ENCODE measurements around the gene AHRR.
"Not testable (repeated sequence)": the region's sequence is repeated elsewhere in the genome, so short reads cannot be mapped to it uniquely, and the experiment has no call there.

Gene AHRR

DNA sequence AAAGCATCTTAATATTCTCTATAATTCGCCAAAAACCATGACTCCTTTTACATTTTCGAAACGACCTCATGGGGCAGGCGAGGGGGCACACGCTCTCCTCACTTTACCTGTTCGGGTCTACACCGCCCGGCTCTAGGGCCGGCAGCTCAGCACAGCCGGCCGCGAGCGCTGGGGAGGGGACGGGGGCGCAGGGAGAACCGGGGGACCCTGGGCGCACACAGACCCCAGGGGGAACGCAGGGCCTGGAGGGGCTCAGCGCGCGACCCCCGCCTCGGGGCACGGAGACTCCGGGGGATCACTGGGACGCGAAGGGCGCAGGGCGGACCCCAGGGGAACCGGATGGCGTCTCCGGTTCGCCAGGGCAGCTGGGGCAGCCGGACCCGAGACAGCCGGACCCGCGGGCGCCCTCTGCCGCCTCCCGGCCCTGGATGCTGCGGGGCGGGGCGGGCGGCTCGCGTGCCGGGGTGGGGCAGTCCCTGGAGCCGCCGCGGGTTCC is at the start of gene AHRR:
Gene AHRR (plus strand): TSS at position 485 of the 496 bp plus-strand sequence. CDS start 22,189 bp downstream, outside the sequence.
- peaks cover 59% of the 10 kb centered on the region for H3K27me3 ChIP-seq (ENCODE audit: control insufficient read depth, insufficient read depth, low read length)
- H3K4me3 ChIP-seq (ENCODE audit: low read depth, low read length), result peak within 1 kb of the TSS; percentile 72
- H3K9ac ChIP-seq (ENCODE audit: low read depth, low read length), result no peak within 1 kb of the TSS
- H3K36me3 ChIP-seq (ENCODE audit: control insufficient read depth, insufficient read depth, low read length), result no peaks in the 10 kb centered on the region
- no peaks in the 10 kb centered on the region for H3K9me3 ChIP-seq (ENCODE audit: control insufficient read depth, insufficient read depth, low read length)
- H3K27ac ChIP-seq (ENCODE audit: low read depth, low read length), result no peak within 1 kb of the TSS
- H3K4me1 ChIP-seq (ENCODE audit: control insufficient read depth, insufficient read depth, low read length), result 0 out of 2 replicates have a peak, but pooled peaks cover 4% of the 10 kb centered on the region

DNA sequence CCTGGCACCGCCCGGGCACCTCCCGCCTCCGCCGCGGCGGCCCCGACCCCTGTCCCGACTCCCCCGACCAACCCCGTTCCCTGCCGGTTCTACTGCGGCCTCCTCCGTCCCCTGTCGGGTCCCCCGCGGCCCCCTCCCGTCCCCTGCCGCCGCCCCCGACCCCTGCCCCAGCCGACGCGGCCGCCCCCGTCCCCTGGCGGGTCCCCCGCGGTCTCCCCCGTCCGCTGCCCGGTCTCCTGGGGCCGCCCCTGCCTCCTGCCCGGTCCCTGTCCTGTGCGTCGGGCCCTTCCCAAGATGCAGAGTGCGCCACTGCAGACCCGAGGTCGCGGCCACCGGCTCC is 49.7 kb upstream of the AHRR start:
- H3K4me1 ChIP-seq (ENCODE audit: control insufficient read depth, insufficient read depth, low read length); H3K9me3 ChIP-seq (ENCODE audit: control insufficient read depth, insufficient read depth, low read length); H3K27me3 ChIP-seq (ENCODE audit: control insufficient read depth, insufficient read depth, low read length): not testable (repeated sequence)
- Histone ChIP-seq H3K36me3 (ENCODE audit: control insufficient read depth, insufficient read depth, low read length) (peaks cover 33% of the 10 kb centered on the region), H3K9ac (ENCODE audit: low read depth, low read length) (peak overlapping the region; percentile 74; the same call in 1 of the 2 replicates), H3K27ac (ENCODE audit: low read depth, low read length) (peak overlapping the region; percentile 81), H3K4me3 (ENCODE audit: low read depth, low read length) (peak overlapping the region; percentile 74)

DNA sequence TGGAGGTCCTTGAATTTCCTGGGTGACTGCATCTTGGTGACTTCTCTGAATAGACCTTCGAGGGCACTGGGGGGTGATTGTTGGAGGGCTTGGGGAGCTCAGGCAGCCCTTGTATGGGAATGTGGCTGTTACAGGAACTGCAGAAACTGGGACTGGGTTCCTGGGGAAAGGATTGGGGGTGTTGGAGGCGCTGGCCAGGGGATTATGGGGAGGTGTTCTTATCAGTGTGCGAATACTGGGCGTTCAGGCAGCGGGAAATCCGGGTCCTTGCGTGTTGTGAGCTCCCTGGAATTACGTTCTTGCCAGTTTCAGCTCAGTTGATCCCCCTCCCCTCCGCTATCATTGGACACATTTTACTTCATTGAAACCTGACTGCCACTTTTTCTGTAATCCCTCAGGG is 48.4 kb upstream of the AHRR start:
- H3K9me3 ChIP-seq (ENCODE audit: control insufficient read depth, insufficient read depth, low read length); H3K9ac ChIP-seq (ENCODE audit: low read depth, low read length); H3K4me1 ChIP-seq (ENCODE audit: control insufficient read depth, insufficient read depth, low read length); H3K27ac ChIP-seq (ENCODE audit: low read depth, low read length); H3K27me3 ChIP-seq (ENCODE audit: control insufficient read depth, insufficient read depth, low read length): not testable (repeated sequence)
- Histone ChIP-seq H3K4me3 (ENCODE audit: low read depth, low read length) (peak overlapping the region; percentile 55; the same call in 1 of the 2 replicates), H3K36me3 (ENCODE audit: control insufficient read depth, insufficient read depth, low read length) (peaks cover 34% of the 10 kb centered on the region)

DNA sequence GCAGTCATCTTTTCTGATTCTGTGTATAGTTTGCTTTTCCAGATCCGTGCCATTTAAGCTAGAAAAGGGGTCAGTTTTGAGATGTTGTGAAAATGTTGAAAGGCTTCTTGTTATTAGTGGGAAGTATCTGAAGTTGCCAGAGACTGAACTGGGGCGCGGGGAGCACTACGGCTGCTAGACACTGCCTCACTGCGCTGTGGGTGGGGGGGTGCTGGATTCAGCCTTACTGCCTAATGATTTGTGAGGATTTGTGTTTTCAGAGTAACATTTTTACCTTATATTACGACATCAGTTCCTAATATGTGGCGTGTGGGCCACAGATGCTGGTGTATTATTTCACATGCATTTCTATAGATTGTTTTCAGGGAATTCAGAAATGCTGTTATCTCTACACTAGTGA is 48.0 kb upstream of the AHRR start:
- not testable (repeated sequence) for H3K9me3 ChIP-seq (ENCODE audit: control insufficient read depth, insufficient read depth, low read length); H3K4me3 ChIP-seq (ENCODE audit: low read depth, low read length); H3K27me3 ChIP-seq (ENCODE audit: control insufficient read depth, insufficient read depth, low read length); H3K9ac ChIP-seq (ENCODE audit: low read depth, low read length); H3K27ac ChIP-seq (ENCODE audit: low read depth, low read length); H3K4me1 ChIP-seq (ENCODE audit: control insufficient read depth, insufficient read depth, low read length)
- peaks cover 34% of the 10 kb centered on the region for H3K36me3 ChIP-seq (ENCODE audit: control insufficient read depth, insufficient read depth, low read length)

DNA sequence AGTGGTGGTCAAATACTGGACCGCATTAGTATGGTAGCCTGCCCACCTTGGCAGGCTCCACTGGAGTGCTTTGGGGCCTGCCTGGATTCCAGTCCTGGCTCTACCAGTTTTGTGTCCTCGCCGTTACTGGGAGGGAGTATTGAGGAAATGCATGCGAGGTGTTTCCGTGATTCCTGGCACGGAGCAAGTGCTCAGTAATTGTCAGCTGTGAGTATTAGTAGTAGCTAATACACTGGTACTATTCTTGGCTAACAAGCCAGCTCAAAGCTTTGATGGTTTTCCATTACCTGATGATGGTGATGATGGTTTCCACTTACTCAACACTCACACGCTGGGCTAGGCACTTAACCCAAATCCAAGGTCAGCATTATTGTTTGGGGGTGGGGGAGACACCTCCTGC is 47.2 kb upstream of the AHRR start:
- H3K9me3 ChIP-seq (ENCODE audit: control insufficient read depth, insufficient read depth, low read length); H3K27ac ChIP-seq (ENCODE audit: low read depth, low read length); H3K27me3 ChIP-seq (ENCODE audit: control insufficient read depth, insufficient read depth, low read length); H3K4me3 ChIP-seq (ENCODE audit: low read depth, low read length); H3K4me1 ChIP-seq (ENCODE audit: control insufficient read depth, insufficient read depth, low read length); H3K9ac ChIP-seq (ENCODE audit: low read depth, low read length): not testable (repeated sequence)
- peaks cover 37% of the 10 kb centered on the region for H3K36me3 ChIP-seq (ENCODE audit: control insufficient read depth, insufficient read depth, low read length)

DNA sequence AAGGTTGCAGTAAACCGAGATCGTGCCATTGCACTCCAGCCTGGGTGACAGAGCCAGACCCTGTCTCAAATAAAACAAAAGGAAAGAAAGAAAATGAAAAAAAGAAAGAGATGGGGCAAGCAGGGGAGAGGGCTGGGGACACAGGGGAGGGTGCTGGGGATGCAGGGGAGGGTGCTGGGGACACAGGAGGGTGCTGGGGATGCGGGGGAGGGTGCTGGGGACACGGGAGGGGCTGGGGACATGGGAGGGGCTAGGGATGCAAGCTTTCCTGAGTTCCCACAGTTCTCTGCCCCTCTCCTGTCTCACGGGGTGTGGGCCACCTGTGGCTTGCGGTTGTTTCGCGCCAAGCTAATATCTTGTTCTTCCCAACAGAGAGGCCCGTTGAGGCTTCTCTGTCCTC is 42.9 kb upstream of the AHRR start:
- Histone ChIP-seq H3K9ac (ENCODE audit: low read depth, low read length) (no peak overlapping the region), H3K27me3 (ENCODE audit: control insufficient read depth, insufficient read depth, low read length) (no peaks in the 10 kb centered on the region), H3K4me1 (ENCODE audit: control insufficient read depth, insufficient read depth, low read length) (no peaks in the 10 kb centered on the region), H3K36me3 (ENCODE audit: control insufficient read depth, insufficient read depth, low read length) (peaks cover 31% of the 10 kb centered on the region), H3K9me3 (ENCODE audit: control insufficient read depth, insufficient read depth, low read length) (peaks cover 17% of the 10 kb centered on the region), H3K4me3 (ENCODE audit: low read depth, low read length) (no peak overlapping the region), H3K27ac (ENCODE audit: low read depth, low read length) (no peak overlapping the region)

DNA sequence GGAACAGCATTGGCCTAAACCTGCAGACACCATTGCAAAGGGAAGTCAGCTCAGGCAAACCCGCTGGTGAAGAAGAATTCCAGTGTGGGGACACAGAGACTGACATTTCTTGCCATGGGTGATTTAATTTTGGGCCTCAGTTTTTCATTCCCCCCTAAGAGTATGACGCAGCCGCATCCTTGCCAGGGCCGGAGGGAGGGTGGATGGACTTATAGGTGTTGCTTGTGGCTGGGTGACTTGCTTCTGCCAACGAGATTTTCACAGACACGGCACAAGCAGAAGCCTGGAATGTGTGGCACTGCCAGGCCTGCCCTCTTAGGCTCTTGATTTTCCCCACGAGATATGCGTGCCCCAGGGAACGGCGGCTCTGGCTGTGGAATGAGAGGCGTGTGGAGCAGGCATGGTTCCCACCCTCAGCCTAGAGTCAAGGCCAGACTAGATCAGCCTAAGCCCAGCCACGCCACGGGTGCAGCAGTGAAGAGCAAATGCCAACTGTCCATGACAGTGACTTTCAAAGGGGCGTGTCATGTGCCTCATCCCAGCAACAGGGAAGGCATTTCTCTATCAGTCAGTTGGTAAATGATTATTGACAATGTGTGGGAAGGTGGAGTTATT is 42.4 kb upstream of the AHRR start:
- Histone ChIP-seq H3K36me3 (ENCODE audit: control insufficient read depth, insufficient read depth, low read length) (peaks cover 29% of the 10 kb centered on the region), H3K9me3 (ENCODE audit: control insufficient read depth, insufficient read depth, low read length) (peaks cover 17% of the 10 kb centered on the region)
- H3K27me3 ChIP-seq (ENCODE audit: control insufficient read depth, insufficient read depth, low read length); H3K27ac ChIP-seq (ENCODE audit: low read depth, low read length); H3K4me1 ChIP-seq (ENCODE audit: control insufficient read depth, insufficient read depth, low read length); H3K9ac ChIP-seq (ENCODE audit: low read depth, low read length); H3K4me3 ChIP-seq (ENCODE audit: low read depth, low read length): not testable (repeated sequence)

DNA sequence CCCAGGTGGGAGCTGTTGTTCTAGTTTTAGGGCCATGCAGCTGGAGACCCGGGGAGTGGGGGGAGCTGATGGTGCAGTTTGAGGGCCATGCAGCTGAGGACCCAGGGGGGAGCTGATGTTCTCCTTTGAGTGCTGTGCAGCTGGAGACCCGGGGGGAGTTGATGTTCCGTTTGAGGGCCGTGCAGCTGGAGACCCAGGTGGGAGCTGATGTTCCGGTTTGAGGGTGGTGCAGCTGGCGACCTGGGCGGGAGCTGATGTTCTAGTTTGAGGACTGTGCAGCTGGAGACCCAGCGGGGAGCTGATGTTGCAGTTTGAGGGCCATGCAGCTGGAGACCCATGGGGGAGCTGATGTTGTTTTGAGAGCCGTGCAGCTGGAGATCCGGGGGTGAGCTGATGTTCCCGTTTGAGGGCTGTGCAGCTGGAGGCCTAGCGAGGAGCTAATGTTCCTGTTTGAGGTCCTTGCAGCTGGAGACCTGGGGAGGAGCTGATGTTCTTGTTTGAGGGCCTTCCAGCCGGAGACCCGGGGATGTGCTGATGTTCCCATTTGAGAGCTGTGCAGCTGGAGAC is 35.4 kb upstream of the AHRR start:
- H3K4me1 ChIP-seq (ENCODE audit: control insufficient read depth, insufficient read depth, low read length), result no peaks in the 10 kb centered on the region
- no peak overlapping the region for H3K27ac ChIP-seq (ENCODE audit: low read depth, low read length)
- no peak overlapping the region for H3K4me3 ChIP-seq (ENCODE audit: low read depth, low read length)
- peaks cover 17% of the 10 kb centered on the region for H3K9me3 ChIP-seq (ENCODE audit: control insufficient read depth, insufficient read depth, low read length)
- H3K9ac ChIP-seq (ENCODE audit: low read depth, low read length), result no peak overlapping the region
- no peaks in the 10 kb centered on the region for H3K27me3 ChIP-seq (ENCODE audit: control insufficient read depth, insufficient read depth, low read length)
- H3K36me3 ChIP-seq (ENCODE audit: control insufficient read depth, insufficient read depth, low read length), result peaks cover 25% of the 10 kb centered on the region

DNA sequence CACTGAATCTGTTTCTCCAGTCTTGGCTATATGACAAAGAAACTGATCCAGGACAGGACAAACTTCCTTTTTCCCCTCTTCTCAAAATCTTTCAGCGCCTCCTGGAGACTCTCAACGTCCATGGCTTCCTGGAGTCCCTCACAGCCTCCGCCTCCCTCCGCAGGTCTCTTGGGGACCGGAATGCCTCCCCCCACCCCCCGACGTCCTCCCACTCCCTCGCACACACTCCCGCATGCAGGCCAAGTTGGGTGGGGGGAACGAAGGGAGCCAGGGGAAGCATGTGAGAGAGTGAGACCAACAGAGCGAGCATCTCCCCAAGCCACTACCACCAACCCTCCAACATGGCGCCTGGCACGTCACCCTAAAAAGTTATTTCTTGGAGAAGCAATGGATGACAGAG is 31.3 kb upstream of the AHRR start:
- not testable (repeated sequence) for H3K4me1 ChIP-seq (ENCODE audit: control insufficient read depth, insufficient read depth, low read length); H3K27me3 ChIP-seq (ENCODE audit: control insufficient read depth, insufficient read depth, low read length); H3K9me3 ChIP-seq (ENCODE audit: control insufficient read depth, insufficient read depth, low read length); H3K9ac ChIP-seq (ENCODE audit: low read depth, low read length); H3K27ac ChIP-seq (ENCODE audit: low read depth, low read length); H3K4me3 ChIP-seq (ENCODE audit: low read depth, low read length)
- peaks cover 18% of the 10 kb centered on the region for H3K36me3 ChIP-seq (ENCODE audit: control insufficient read depth, insufficient read depth, low read length)

DNA sequence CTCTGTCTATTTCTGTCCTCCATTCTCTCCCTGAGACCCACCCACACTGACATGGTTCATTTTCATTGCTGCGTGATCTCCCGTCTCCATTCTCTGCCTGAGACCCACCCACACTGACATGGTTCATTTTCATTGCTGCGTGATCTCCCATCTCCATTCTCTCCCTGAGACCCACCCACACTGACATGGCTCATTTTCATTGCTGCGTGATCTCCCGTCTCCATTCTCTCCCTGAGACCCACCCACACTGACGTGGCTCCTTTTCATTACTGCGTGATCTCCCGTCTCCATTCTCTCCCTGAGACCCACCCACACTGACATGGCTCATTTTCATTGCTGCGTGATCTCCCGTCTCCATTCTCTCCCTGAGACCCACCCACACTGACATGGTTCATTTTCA is 30.2 kb upstream of the AHRR start:
- H3K27me3 ChIP-seq (ENCODE audit: control insufficient read depth, insufficient read depth, low read length); H3K36me3 ChIP-seq (ENCODE audit: control insufficient read depth, insufficient read depth, low read length); H3K4me1 ChIP-seq (ENCODE audit: control insufficient read depth, insufficient read depth, low read length); H3K4me3 ChIP-seq (ENCODE audit: low read depth, low read length); H3K27ac ChIP-seq (ENCODE audit: low read depth, low read length); H3K9me3 ChIP-seq (ENCODE audit: control insufficient read depth, insufficient read depth, low read length); H3K9ac ChIP-seq (ENCODE audit: low read depth, low read length): not testable (repeated sequence)

DNA sequence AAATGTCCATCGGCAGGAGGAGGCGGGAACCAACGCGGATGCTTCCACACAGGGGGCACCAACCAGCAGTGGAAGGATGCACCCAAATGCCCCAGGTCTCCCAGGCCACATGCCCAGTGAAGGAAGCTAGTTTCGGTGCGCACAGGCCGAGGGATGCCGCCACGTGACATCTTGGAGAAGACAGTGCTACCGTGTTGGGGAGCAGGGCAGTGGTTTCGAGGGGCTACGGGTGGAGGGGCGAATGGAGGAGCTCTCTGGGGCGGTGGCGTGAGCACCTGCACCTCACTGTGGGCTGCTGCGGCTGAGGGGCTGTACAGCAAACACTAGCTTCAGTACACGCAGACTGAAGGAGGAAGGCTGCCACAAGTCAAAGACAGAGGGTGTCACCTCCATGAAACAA is 26.7 kb upstream of the AHRR start:
- not testable (repeated sequence) for H3K27me3 ChIP-seq (ENCODE audit: control insufficient read depth, insufficient read depth, low read length); H3K4me3 ChIP-seq (ENCODE audit: low read depth, low read length); H3K27ac ChIP-seq (ENCODE audit: low read depth, low read length); H3K36me3 ChIP-seq (ENCODE audit: control insufficient read depth, insufficient read depth, low read length); H3K9ac ChIP-seq (ENCODE audit: low read depth, low read length); H3K9me3 ChIP-seq (ENCODE audit: control insufficient read depth, insufficient read depth, low read length)
- peaks cover 13% of the 10 kb centered on the region for H3K4me1 ChIP-seq (ENCODE audit: control insufficient read depth, insufficient read depth, low read length)

All from HUES48 (cell line).